Muscle of arm (tissue), 12 donors: Measurements from ENCODE around the gene MRPS34. TPM values are rescaled to one million over a fixed set of nuclear protein-coding genes. Genes with fewer than 3 reads are reported as not detected.
"Not testable (repeated sequence)": the region's sequence is repeated elsewhere in the genome, so short reads cannot be mapped to it uniquely, and the experiment has no call there.

ENCODE experiments used
- DNase-seq: peaks from one replicate; pipeline ENCODE4 v3.0.0-alpha.2; 2013
- polyA plus RNA-seq, 12 donors: library from polyadenylated mRNA; unstranded; fragments of 120-200 nt; gene quantifications; one replicate each; pipeline ENCODE4 v1.2.1, GENCODE V29; 2013; ENCODE audit not compliant: insufficient read length in 12 of 12

Gene MRPS34
- polyA plus RNA-seq, 12 donors = 31.3 to 85.2 (median 41.3) TPM; not detected in 1

DNA sequence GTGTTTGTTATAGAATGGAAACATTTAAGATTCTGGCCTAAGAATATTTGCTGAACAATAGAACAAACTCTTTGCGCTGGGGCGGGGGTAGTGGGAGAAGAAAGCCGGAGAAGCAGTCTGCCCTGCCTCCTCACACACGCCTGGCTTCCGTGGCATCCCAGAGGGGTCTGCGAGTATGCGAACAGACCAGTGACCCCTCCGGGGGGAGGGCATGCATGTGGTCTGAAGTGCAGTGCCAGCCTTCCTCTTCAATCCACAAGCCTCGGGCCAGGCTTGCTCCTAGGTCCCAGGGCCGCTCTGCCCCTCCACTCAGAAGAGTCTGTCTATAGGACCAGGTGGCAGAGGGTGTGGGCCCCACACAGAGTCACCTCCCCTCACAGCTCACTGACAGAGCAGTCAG, 34.7 kb upstream of the MRPS34 start:
- no peak for DNase-seq

DNA sequence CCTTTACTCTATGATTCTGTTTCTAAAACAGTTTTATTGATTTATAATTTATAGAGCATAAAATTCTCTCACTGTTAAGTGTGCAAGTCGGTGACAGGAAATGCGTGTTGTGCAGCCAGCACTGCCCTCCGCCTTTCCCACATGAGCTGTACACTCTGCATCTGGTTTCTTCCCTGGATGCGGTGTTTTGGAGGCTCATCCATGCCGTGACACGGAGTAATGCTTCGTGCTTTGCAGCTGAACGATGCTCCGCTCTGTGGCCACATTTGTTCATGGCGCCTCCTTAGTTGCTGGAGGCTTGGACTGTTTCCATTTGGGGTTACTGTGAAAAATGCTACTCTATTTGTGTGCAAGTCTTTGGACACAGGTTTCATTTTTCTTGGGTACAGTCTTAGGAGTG, 27.8 kb upstream of the MRPS34 start:
- DNase-seq = no peak

DNA sequence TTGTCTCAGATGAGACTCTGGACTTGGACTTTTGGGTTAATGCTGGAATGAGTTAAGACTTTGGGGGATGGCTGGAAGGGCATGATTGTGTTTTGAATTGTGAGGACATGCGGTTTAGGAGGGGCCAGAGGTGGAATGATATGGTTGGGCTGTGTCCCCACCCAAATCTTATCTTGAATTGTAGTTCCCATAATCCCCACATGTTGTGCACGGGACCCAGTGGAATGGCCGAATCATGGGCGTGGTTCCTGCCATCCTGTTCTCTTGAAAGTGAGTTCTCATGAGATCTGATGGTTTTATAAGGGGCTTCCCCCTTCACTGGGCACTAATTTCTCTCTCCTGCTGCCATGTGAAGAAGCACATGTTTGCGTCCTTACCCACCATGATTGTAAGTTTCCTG, 26.3 kb upstream of the MRPS34 start:
- DNase-seq = not testable (repeated sequence)

DNA sequence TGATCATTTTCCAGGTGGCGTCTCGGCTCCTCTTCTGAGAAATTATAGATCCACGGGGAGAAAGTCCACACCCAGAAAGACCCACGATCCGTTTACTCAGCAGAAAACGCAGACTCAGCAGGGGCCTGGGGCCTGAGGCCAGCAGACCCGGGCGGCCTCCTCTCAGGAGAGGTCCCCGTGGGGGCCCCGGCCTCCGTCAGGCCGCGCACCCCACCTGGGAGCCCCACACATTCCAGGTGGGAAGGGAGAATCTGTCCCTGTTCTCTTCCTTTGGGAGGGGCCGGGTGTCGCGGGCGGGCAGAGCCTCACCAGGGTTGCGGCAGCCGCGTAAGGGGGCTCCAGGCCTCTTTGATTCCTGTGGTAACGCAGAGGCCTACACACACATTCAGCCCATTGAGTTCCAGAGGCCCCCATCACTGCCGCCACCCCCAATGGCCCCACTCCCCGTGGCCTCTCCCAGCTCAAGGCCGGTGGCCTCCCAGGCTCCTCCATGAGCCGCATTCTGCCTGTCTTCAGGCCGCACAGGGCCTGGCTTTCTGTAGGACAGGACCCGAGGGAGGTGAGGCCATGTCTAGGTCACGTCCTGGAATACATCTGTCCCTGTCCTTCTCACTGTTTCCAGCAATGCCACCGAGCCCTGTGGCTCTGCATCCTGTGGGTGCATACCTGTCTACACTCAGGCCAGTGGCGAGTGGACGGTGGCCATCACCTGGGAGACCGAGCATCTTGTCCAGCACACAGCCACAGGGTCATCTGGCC, 22.2 kb upstream of the MRPS34 start:
- DNase-seq = no peak

DNA sequence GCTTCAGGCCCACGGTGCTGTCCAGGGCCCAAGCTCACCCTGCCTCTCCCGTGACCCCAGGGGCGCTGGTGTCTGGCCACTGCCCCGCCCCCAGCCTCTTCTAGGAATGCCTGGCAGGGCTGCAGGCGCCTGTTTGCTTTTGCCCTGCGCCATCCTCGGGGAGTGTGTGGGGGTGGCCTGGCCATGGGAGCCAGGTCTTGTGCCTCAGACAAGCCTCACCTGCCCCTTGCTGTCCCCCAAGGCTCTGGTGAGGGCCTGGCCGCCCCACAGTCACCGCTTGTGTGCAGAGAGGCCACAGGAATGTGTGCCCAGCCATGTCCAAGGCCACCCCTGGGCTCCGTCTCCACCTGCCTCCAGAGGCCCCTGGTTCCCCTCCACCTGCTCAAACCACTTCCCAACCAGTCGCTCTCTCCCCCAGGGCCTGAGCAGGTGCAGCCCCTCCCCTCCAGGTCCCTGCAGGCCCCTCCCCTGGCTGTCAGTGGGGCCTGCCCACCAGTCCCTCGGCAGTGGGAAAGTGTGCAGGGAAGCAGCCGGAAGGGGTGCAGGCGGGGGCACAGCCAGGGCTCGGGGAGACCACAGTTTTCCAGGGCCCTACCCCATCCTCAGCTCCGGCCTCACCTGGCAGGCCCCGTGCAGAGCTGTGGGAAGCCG, 21.4 kb upstream of the MRPS34 start:
- DNase-seq = no peak

DNA sequence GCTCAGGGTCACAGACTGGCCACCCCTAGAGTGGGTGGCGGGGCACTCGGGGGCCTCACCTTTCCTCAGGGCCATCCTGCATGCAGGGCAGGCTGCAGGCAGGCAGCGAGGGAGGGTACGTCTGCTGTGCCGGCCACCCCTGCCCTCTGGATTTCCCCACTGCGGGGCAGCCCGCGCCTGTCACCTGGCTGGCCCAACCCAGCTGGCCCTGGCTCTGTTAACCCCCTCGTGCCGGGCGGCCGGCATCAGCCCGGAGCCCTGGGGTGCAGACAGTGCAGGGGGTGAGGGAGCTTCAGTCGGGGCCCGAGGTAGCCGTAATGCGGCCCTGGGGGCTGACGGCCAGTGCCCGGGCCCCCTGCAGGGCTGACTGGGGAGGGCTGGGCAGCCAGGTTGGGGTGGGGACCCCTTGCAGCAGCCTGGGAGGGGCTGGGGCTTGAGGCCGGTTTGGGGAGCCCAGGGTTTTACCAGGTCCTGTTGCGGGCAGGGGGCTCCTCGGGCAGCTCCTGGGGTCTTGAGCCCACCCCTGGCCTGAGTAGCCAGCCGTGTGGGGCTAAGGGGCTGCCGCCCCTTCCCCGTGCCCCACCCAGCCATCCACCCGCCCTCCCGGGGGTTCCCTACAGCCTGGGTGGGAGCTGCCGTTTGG, 20.8 kb upstream of the MRPS34 start, which contains the start of gene IGFALS:
TSS of gene IGFALS (minus strand) at position 128 of the 643 bp plus-strand sequence. CDS start at position 75, 53 bp downstream.
- DNase-seq = no peak

DNA sequence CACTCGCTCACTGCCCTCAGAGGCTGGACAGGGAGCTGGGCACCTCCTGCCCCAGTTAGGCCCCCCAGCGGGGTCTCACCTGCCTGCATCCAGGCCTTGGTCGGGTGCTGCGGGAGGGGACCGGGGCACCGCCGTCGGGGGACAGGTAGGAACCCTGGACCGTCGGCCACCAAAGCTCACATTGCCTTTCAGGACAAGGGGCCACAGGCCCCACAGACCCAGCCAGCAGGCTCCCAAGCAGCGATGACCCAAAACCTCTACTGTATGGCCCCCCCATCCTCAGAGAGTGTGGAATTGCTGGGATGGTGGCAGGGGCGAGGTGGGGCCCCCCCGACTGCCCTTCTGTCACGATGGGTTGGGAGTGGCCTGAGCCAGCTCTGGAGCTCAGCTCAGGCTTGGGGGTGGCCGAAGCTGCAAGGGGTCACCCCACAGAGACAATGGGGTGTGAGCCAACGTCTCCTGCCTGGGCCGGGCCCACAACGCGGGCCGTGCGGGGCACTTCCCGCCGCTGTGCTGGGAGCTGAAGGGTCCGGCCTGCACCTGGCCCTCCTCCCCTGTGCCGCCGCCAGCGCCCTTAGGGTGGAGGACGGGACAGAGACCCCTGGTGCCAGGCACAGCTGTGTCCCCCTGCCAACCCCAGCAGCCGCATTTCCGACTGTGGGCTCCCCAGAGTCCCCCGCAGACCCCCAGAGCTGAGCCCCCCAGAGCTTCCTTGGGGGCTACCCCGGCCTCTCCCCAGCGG, 20.1 kb upstream of the MRPS34 start:
- no peak for DNase-seq

DNA sequence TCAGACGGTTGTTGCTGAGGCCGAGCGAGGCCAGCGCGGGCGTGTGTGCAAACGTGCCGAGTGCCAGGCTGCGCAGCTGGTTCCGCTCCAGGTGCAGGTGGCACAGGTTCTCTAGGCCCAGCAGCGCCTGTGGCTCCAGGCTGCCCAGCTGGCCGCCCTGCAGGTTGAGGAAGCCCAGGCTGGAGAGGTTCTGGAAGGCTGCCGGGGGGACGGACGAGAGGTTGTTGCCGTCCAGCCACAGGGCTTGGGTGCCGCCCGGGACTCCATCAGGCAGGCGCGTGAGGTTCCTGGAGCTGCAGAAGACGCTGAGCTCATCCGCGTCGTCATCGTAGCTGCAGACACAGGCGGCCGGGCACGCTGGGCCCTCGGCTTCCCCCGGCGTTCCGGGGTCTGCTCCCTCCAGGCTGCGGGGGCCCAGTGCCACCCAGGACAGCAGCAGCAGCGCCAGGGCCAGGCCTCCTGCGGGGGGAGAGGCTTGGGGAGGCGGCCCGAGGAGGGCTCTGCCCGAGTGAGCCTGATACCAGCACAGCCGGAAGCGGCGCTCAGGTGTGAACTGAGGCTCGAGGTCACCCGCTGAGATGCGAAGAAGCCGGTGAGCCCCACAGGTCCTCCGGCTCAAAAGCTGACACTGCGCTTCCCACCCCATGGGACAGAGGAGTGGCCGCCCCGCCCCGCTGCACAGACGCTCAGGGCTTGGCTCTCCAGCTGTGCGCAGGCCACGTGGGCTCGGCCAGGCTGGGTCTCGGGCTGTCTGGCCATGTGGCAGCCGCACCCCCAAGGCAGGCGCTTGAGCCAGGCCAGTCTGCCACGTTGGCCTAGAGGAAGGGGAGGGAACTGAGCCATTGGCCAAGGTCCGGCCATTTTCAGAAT, 19.2 kb upstream of the MRPS34 start:
- no peak for DNase-seq

DNA sequence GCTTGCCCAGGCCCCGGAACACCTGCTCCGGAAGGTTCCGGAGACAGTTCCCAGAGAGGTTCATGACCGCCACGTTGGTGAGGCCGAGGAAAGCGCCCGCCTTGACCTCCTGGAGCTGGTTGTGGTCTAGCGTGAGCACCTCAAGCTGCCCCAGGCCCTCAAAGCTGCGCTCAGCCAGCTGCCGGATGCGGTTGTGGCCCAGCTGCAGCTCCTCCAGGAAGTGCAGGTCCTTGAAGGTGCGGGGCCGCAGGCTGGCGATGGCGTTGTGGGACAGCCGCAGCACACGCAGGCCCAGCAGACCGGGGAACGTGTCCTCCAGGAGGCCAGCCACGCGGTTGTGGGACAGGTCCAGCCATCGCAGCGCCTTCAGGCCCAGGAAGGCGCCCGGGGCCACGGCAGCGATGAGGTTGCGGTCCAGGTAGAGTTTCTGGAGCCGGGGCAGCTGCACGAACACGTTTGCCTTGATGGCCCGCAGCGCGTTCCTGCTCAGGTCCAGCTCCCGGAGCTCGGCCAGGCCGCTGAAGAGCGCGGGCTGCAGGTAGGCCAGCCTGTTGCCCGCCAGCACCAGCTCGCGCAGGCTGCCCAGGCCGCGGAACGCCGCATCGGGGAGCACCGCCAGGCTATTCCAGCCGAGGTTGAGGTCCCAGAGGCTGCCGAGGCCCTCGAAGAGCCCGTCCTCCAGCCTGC, 18.5 kb upstream of the MRPS34 start:
- no peak for DNase-seq

DNA sequence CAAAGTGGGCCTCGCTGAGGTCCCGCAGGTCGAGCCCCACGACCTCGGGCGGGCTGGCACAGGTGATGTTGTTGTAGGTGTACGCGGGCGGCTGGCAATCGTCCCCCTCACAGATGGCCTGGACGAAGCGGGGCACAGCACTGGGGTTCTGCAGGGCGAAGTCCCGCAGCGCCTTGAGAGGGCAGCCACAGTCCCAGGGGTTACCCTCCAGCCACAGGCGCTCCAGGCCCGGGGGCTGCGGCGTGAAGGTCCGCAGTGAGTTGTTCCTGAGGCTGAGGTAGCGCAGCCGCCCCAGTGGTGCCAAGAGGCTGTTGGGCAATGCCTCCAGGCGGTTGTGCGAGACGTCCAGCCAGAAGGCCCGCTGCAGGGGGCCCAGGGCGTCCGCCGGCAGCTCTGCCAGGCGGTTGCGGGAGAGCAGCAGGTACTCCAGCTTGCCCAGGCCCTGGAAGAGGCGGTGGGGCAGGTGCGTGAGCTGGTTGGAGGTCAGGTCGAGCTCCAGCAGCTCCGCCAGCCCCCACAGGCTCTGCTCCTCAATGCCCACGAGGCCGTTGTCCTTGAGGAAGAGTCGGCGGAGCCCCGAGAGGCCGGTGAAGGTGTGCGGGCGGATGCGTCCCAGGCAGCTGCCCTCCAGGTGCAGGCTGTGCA, 17.8 kb upstream of the MRPS34 start:
- no peak for DNase-seq

DNA sequence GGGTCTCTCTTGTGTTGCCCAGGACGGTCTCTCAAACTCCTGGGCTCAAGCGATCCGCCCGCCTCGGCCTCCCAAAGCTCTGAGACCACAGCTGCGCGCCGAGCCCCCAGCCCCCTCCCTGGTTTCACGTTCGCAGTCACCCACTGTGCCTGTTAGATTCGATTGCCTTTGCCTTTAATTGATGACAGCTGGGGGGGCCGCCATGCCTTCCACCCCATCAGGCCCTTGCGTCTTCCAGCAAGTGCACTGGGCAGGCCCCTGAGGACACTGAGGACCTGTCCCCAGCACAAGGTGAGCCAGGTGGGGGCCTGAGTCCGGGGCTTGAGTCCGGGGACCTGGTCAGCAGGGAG, 17.3 kb upstream of the MRPS34 start:
- no peak for DNase-seq

DNA sequence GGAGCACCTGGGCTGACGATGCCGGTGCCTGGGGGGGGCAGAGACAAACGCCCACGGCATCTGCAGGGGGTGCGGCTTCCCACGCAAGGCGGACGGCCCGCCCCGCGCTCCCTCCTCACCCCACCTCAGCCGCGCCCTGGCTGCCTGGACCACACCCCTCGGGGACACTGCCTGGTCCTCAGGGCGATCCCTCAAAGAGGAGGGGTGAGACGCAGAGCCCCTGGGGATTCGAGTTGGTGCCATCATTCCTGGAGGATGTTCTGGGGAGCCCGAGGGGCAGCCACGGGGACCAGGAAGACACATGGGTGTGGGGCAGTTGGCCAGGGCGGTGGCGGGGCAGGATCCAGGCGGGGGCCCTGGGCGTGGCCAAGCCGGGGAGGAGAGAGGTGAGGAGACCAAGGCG, 16.7 kb upstream of the MRPS34 start:
- no peak for DNase-seq

DNA sequence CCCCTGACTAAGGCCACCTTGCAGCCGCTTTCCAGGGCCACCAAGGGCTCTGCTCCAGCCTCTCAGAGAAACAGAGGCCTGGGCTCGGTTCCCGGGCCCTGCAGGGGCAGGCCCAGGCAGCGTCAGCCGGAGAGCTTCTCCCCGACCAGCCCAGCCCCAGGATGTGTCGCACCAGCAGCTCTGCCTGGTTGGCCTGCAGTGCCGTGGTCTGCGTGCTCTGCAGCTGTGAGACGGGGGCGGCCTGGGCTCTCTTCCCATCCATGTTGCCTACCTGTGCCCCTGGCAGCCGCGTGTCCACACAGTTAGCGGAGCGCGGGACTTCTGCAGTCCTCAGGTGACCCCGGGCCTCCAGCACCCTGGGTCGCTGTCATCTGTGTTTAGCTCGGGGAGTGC, 15.8 kb upstream of the MRPS34 start:
- no peak for DNase-seq

DNA sequence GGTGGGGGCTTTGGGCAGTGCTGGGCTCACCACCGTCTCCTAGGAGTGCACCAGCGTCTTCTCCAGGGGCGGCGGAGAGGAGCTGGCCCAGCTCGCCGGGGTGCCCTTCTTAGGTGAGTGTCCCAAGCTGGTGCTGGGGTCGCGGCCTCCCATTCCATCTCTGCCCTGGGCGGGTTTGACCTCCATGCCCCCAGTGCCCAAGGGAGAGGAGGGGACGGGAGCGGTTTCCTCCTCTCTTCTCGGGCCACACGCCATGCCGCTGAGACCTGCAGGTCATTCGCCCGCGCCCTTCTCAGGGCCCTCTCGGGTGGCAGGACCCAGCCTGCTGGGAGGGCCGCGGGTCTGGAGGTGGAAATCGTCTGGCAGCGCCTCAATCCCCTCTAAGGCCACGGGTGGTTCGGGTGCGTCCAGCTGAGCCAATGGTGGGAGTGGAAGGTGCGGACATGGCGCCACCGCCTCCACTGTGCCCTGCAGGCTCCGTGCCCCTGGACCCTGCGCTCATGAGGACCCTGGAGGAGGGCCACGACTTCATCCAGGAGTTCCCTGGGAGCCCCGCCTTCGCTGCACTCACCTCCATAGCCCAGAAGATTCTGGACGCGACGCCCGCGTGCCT, 15.3 kb upstream of the MRPS34 start:
- no peak for DNase-seq

DNA sequence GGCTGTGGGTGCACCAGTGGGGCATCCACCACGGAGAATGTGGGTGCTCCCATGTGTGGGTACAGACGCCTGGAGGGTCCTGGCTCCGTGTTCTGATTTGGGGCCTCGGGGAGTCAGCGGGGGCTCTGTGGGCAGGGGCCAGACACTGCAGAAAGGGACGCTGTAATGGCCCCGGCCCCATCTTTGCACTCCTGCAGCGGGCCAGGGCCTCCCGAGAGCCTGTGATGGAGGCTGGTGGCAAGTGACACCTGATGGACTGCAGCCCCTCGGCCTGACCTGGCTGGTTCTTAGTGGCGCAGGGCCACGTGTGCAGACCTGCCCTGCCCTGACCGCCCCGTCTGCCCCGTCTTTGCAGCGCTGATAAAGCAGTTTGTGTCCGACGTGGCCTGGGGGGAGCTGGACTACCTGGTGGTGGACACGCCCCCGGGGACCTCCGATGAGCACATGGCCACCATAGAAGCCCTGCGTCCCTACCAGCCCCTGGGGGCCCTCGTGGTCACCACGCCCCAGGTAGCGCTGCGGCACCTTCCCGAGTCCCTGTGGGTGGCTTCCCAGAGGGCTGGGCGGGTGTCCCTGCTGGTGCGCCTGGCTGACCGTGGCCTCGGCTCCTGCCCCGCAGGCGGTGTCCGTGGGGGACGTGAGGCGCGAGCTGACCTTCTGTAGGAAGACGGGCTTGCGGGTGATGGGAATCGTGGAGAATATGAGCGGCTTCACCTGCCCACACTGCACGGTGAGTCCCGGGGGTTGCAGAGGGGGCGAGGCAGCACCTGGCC, 14.6 kb upstream of the MRPS34 start:
- no peak for DNase-seq

DNA sequence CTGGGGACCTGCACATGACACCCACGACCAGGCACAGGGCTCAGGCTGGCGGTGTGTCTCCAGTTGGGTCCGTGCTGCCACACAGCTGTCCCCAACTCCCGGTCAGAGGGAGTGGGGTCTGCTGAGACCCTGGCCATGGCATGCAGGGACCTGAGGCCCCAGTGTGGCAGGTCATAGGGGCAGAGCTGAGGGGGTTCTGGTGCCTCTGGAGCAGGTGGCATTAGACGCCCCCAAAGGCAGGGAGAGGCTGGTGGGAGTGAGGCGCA, 14.1 kb upstream of the MRPS34 start:
- no peak for DNase-seq

DNA sequence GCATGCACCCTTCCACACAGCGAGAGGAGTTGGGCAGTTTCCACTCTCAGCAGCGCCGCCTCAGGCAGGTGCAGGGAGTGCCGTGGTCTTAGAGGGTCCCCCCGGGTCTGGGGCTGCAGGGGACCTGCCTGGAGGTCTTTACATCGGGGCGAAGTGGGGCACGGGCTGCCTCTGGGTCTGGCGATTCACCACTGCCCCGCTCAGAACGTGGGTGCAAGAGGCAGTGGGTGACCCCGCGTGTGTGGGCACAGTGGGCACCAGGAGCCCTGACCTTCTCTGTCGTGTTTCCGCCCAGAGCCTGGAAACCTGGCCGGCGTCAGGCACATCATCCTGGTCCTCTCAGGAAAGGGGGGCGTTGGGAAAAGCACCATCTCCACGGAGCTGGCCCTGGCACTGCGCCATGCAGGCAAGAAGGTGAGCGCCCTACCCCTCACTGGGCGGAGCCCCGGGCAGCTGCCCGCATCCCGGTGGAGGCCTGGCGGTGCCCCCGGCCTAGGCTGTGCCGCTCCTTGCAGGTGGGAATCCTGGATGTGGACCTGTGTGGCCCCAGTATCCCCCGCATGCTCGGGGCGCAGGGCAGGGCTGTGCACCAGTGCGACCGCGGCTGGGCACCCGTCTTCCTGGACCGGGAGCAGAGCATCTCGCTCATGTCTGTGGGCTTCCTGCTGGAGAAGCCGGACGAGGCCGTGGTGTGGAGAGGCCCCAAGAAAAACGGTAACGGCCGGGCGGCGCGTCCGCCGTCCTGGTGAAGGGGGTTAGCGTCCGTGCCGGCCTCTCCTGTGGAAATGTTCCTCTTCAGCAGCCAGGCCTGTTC, 13.5 kb upstream of the MRPS34 start:
- no peak for DNase-seq

DNA sequence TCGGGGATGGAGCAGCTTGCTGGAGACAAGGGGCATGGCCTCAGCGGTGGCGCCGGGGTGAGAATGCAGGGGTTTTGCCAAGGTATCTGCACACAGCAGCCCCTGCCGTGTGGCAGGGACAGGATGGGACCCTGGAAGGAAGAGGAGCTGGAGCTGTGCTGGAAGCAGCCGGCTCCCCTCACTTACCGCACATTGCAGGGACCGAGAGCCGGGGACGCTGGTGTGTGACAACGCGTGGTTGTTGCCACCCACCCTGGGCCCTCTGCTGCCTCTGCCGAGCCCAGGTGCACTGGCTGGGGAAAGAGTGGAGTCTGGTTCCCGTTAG, 12.9 kb upstream of the MRPS34 start:
- no peak for DNase-seq
